GM18858 (cell line): Measurements from ENCODE around the gene CAPN12.

Experiments used
- ATAC-seq: cut with Tn5 transposase; IDR thresholded peaks from one replicate; pipeline ENCODE4 v1.9.1; 2021; ENCODE audit not compliant: unreplicated experiment

The CAPN12 gene

DNA sequence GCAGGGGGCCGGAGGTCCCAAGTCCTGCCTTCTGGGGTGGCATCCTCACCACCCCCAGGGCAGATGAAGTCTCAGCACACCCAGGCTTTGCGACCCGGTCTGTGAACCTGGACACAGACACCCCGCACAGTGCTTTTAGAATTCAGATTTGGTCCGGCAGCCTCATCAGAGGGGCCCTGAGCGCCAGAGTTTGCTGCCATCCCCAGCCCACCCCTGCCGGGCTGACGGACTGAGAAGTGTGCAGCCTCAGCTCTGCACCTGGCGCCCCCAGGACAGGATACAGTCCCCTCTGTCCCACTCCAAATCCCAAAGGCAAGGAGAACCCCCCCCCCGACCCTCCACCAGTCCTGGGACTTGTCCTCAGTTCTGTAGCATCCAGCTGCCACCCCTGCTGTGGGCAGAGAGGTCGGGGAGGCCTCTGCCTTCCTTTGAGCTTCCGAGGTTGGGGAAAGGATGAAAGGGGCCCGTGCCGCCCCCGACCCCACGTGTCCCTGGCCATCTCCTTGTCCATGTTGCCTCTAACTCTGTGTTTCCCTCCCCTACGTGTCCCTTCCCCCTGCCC lies 16.9 kb downstream of the CAPN12 start:
- no peak for ATAC-seq

DNA sequence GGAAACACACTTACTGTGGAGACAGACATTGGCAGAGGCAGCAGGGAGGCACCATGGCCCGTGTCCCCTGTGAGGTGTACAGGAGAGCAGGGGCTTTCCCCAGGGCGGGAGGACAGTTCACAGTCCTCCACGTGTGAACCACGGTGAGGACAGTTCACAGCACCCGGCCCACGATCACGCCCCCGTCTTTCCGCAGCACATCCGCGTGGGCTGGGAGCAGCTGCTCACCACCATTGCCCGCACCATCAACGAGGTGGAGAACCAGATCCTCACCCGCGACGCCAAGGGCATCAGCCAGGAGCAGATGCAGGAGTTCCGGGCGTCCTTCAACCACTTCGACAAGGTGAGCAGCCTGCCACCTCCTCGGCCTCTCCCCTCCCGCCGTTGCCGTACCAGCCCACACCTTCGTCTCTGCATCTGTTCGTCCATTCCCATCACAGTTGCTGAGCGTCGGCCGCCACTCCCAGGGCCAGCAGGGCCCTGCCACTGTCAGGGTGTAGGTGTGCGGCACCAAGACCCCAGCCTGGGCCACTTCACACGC lies 17.4 kb downstream of the CAPN12 start:
- ATAC-seq, result no peak

GRCh38 chr19:38726284-38726673 lies 18.0 kb downstream of the CAPN12 start:
- ATAC-seq, result no peak

- ATAC-seq, result no peak
These were observed 18.6 kb downstream of the CAPN12 start for GRCh38 chr19:38725469-38726283.

DNA sequence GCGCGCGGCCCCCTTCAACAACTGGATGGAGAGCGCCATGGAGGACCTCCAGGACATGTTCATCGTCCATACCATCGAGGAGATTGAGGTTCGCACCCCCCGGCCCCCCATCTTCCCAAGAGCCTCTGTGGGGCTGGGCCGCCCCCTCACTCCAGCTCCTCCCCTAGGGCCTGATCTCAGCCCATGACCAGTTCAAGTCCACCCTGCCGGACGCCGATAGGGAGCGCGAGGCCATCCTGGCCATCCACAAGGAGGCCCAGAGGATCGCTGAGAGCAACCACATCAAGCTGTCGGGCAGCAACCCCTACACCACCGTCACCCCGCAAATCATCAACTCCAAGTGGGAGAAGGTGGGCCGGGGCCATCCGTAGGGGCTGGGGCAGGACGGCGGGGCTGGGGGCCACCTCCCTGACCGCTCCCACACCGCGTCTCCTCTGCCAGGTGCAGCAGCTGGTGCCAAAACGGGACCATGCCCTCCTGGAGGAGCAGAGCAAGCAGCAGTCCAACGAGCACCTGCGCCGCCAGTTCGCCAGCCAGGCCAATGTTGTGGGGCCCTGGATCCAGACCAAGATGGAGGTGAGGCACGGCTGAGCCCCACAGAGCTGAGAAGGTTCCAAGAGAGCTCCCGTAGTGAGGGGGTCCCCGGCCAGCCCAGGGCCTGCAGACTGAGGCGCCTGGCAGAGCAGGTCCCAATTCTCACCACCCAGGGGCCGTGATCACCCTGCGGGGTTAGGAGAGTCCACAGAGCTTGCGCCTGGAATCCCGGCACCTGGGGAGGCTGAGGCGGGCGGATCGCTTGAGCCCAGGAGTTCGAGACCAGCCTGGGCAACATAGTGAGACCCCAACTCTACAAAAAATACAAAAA lies 20.1 kb downstream of the CAPN12 start:
- no peak for ATAC-seq

DNA sequence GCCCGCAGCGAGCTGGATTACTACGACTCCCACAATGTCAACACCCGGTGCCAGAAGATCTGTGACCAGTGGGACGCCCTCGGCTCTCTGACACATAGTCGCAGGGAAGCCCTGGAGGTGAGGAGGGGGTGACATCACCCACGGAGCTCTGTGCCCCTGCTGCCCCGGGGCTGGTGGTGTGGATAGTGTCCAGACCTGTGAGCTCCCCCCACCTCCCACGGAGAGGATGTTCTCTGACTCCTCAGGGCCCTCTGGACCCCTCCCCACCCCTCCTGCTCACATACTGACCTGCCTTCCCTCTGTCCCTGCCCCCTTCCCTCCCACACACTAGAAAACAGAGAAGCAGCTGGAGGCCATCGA lies 20.7 kb downstream of the CAPN12 start:
- no peak for ATAC-seq

- no peak for ATAC-seq
These were observed 21.2 kb downstream of the CAPN12 start for GRCh38 chr19:38722947-38723605.

DNA sequence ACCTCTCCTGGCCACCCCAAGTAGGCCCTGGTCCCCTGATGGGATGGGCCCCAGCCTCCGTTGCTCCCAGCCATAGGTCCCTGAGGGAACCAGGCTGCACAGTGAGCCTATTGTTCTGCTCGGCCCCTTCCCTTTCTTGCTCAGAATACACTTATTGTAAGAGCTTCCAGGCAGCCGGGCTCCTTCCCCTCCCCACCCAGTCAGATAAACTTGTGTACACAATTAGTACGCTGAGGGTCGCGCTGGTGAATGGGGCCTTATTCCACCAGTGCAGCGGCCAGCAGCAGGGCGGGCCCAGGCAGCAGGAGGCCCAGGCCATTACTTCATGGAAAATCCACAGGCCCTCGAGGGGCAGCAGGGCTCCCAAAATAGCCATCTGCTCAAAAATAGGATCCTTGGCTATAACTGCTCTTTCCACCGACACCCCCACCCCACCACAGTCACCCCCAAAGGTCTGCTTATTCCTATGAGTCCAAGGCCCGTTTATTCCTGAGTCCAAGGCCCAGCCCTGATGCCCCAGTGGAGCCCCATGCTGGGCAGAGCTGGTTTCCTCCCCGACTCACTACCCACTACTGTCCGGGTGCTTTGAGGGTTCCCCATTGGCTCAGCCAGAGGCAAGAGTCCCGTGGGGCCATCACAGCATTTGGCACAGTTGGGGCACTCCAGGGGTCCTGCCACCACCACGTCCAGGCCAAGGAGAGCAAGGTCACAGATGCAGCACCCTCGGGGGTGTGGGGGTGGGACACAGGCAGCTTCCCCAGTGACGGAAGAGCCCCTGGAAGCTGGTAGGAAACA lies 22.1 kb downstream of the CAPN12 start:
- no peak for ATAC-seq

DNA sequence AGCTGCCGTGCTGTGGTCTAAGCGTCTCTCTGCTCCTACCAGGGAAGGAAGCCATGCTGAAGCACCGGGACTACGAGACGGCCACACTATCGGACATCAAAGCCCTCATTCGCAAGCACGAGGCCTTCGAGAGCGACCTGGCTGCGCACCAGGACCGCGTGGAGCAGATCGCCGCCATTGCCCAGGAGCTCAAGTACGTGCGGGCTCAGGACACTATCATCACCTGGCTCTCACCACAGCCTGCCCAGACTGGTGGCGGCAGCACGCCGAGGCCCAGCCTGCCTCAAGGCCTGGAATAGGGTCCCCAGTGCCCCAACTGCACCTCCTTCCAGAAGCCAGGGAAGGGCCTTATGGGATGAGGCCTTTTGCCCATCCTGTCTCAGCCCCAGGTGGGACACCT lies 22.8 kb downstream of the CAPN12 start:
- no peak for ATAC-seq

- ATAC-seq, result no peak
These were observed 23.6 kb downstream of the CAPN12 start for GRCh38 chr19:38720559-38721236.

GRCh38 chr19:38719761-38720558 lies 24.3 kb downstream of the CAPN12 start:
- no peak for ATAC-seq

- no peak for ATAC-seq
These were observed 25.3 kb downstream of the CAPN12 start for GRCh38 chr19:38718747-38719543.

DNA sequence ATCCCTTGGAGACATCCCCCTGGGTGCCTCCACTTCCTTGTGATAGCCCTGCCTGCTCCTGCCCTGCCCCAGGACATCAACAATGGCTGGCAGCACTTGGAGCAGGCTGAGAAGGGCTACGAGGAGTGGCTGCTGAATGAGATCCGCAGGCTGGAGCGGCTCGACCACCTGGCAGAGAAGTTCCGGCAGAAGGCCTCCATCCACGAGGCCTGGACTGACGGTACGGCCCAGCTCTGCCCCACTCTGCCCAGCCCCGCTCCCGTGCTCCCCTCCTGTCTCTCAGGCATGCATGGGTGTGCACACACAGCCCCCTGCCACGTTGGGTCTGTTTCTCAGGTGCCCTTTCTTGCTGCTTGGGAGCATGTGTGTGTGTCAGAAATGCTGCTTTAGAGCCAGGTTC lies 26.4 kb downstream of the CAPN12 start:
- no peak for ATAC-seq

DNA sequence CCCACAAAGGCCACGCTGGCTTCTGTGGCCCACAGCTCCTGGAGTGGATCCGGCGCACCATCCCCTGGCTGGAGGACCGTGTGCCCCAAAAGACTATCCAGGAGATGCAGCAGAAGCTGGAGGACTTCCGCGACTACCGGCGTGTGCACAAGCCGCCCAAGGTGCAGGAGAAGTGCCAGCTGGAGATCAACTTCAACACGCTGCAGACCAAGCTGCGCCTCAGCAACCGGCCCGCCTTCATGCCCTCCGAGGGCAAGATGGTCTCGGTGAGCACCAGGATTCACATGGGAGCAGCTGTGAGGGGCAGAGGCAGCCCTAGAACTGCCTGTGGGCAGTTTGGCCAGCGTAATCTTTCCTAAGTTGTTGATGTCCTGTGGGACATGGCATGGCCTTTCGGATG lies 27.2 kb downstream of the CAPN12 start:
- ATAC-seq, result no peak

DNA sequence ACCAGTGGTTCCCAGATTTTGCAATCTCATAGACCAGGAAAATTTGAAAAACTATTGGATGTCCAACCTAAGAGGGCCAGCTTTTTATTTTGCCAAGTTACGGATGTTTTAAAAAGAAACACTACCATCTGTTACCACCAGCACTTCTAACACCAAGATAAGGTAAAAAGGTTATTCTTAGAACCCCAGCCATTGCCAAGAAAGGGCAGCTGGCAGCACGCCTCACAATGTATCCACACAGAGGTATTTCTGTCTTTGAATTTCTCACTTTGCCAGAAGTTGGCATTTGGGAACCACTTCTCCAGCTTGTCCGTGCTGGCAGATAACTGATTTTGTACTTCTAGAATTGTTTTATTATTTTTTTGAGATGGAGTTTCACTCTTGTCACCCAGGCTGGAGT lies 28.7 kb downstream of the CAPN12 start:
- no peak for ATAC-seq

DNA sequence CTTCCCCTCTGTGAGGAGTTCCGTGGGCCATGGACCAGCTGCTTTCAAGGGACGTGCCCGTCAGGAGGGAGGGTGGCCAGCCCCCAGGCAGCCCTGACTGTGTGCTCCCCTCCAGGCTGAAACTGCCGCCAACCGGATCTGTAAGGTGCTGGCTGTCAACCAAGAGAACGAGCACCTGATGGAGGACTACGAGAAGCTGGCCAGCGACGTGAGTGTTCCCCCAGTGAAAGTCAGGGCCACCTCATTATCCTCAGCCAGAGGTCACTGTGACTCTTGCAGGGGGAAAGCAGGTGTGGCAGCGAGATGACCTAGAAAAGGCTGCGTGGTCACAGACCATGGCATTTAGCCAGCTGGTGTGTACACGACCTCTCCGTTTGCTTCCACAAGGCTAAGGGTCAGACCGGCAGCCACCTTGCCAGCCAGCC lies 29.9 kb downstream of the CAPN12 start:
- ATAC-seq, result no peak

DNA sequence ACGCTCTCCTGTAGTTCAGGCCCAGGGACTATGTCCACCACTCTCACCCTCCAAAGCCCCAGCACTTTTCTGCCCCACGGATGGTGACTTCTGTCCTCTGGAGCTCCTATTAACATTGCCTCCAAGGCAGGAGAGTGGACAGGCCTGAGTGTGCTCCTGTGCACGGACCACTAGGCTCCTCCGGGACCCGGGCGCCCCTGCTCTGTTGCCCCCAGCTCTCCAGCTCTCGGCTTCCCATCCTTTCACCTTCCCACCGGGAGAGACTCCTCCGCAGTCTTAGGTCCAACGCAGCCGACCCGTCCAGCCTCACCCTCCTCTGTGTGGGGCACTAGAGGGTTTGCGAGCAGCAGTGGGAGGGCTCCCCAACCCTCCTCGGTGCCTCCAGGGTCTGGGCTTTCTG lies 30.4 kb downstream of the CAPN12 start:
- no peak for ATAC-seq

- ATAC-seq, result no peak
These were observed 31.0 kb downstream of the CAPN12 start for GRCh38 chr19:38713227-38713649.
